BE2C (cell line): ENCODE measurements around the gene CTCFL.

Source experiments
- DNase-seq: peaks from one replicate; pipeline ENCODE4 v3.0.0-alpha.2; 2020
- H3K27me3 ChIP-seq: fragments of 250-450 bp; sonication (Bioruptor Pico); 2 replicates; pipeline ENCODE4 v1.5.1; 2020; ENCODE audit warnings: mild to moderate bottlenecking
- H3K36me3 ChIP-seq: fragments of 250-450 bp; sonication (Bioruptor Pico); 2 replicates; pipeline ENCODE4 v1.5.1; 2020; ENCODE audit warnings: mild to moderate bottlenecking
- H3K4me1 ChIP-seq: fragments of 250-450 bp; sonication (Bioruptor Pico); 2 replicates; pipeline ENCODE4 v1.5.1; 2020
- H3K4me3 ChIP-seq: 2 replicates; pipeline ENCODE4 v1.5.1; 2011; ENCODE audit warnings: low read depth, low read length
- H3K9me3 ChIP-seq: fragments of 250-450 bp; sonication (Bioruptor Pico); 2 replicates; pipeline ENCODE4 v1.5.1; 2020
- TF ChIP-seq, protein P1 (sequence below): IDR thresholded peaks from 2 replicates; pipeline ENCODE4 v1.5.1; 2012; ENCODE audit warnings: mild to moderate bottlenecking, low read depth, low read length

Gene CTCFL

DNA sequence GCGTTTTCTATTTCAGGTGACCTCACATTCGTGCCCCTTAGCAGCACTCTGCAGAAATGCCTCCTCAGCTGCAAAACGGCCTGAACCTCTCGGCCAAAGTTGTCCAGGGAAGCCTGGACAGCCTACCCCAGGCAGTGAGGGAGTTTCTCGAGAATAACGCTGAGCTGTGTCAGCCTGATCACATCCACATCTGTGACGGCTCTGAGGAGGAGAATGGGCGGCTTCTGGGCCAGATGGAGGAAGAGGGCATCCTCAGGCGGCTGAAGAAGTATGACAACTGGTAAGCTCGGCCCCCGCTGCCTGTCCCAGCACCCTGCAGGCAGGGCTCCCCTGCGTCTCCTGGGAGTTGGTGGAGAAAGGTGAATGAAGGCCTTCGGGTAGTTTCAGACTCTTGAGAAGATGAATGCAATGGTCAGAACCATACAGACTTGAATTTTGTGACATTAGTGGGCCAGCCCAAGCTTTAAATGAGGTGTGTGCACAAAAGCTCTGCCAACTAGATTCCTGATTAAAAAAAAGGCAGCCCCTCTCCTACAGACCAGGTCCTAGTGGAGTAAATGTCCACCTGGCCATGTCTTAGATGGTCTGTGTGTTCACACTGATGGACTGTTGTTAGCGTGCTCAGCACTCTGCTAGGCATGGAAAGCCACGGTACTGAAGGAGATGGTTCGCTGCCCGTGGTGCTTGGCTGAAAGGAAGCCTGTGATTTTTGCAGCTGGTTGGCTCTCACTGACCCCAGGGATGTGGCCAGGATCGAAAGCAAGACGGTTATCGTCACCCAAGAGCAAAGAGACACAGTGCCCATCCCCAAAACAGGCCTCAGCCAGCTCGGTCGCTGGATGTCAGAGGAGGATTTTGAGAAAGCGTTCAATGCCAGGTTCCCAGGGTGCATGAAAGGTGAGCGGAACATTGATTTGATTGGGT lies 36.7 kb upstream of the CTCFL start:
- TF ChIP-seq, protein P1, sequence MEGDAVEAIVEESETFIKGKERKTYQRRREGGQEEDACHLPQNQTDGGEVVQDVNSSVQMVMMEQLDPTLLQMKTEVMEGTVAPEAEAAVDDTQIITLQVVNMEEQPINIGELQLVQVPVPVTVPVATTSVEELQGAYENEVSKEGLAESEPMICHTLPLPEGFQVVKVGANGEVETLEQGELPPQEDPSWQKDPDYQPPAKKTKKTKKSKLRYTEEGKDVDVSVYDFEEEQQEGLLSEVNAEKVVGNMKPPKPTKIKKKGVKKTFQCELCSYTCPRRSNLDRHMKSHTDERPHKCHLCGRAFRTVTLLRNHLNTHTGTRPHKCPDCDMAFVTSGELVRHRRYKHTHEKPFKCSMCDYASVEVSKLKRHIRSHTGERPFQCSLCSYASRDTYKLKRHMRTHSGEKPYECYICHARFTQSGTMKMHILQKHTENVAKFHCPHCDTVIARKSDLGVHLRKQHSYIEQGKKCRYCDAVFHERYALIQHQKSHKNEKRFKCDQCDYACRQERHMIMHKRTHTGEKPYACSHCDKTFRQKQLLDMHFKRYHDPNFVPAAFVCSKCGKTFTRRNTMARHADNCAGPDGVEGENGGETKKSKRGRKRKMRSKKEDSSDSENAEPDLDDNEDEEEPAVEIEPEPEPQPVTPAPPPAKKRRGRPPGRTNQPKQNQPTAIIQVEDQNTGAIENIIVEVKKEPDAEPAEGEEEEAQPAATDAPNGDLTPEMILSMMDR, result no peak
- Histone ChIP-seq H3K4me1 (peaks cover 3% of the 10 kb centered on the region; the same call in 1 of the 2 replicates), H3K9me3 (no peaks in the 10 kb centered on the region), H3K27me3 (peaks cover 54% of the 10 kb centered on the region), H3K4me3 (no peak overlapping the region), H3K36me3 (no peaks in the 10 kb centered on the region)
- no peak for DNase-seq

DNA sequence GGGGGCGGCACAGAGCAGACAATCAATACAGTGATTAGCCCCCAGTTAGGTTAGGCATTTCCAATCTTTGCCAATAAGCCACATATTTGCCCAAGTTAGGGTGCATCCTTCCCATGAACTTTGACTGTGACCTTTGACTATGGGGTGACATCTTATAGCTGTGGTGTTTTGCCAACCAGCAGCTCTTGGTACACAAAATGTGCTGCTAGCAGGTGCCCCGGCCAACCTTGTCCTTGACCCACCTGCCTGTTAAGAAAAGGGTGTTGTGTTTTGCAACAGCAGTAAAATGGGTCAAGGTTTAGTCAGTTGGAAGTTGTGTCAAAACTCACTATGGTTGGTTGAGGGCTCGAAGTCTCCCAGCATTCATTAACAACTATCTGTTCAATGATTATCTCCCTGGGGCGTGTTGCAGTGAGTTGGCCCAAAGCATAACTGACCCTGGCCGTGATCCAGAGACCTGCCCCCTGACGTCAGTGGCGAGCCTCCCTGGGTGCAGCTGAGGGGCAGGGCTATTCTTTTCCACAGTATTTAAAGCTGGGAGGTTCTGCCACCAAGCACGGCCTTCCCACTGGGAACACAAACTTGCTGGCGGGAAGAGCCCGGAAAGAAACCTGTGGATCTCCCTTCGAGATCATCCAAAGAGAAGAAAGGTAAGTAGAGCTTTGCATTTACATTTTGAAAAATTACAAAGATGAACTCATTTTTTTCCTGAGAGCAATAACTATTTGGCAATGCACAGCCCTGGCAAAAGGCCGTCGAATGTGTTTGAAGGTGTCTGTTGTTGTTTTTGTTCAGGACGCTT lies 35.8 kb upstream of the CTCFL start, which contains the start of gene PCK1:
TSS of gene PCK1 (plus strand) at position 557 of the 802 bp plus-strand sequence. CDS start 302 bp downstream, outside the sequence.
- TF ChIP-seq, protein P1, result no peak
- Histone ChIP-seq H3K27me3 (peaks cover 52% of the 10 kb centered on the region), H3K4me3 (no peak within 1 kb of the TSS), H3K36me3 (no peaks in the 10 kb centered on the region), H3K9me3 (no peaks in the 10 kb centered on the region), H3K4me1 (peaks cover 3% of the 10 kb centered on the region; the same call in 1 of the 2 replicates)
- peak; percentile 46 for DNase-seq

DNA sequence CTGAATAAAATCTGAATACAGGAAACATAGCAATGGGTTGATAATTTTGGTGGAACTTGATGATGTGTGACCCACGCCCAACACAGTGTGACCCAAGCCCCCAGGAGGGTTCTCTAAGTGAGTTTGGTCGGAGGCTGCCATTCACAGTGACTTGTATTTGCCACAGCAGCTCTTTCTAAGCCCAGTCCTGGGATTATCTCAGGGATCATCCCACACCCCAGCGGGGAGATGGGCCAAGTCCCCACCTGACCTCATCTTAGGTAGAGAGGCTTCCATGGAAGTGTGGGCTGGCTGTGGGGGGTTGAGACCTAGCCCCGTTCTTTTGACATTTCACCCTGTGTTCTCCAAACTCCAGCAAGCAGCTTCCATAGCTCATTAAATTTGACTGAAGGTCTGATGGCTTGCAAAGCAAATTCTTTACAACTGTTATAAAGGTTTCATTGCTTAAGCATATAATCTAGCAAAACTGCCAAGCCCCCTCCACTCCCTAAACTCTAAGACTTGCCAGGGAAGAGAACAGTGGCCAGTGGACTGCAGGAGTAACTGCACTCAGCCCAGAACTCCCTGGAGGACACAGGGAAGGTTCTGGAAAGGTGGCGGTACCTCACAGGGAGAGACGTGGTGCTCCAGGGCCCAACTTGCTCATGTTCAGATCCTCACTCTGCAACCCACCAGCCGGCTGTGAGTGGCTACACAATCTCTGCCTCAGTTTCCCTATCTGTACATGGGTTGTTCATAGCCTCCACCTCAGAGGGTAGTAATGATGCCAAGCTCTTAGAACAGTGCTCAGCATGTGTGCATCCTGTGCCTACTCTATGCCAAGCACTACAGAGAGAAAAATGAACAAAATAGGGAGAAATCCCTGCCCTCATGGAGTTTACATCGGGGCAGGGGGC lies 35.0 kb upstream of the CTCFL start:
- H3K4me3 ChIP-seq, result no peak overlapping the region
- DNase-seq, result no peak
- H3K27me3 ChIP-seq, result peaks cover 52% of the 10 kb centered on the region
- TF ChIP-seq, protein P1, result no peak
- no peaks in the 10 kb centered on the region for H3K9me3 ChIP-seq
- no peaks in the 10 kb centered on the region for H3K36me3 ChIP-seq
- H3K4me1 ChIP-seq, result peaks cover 3% of the 10 kb centered on the region; the same call in 1 of the 2 replicates

DNA sequence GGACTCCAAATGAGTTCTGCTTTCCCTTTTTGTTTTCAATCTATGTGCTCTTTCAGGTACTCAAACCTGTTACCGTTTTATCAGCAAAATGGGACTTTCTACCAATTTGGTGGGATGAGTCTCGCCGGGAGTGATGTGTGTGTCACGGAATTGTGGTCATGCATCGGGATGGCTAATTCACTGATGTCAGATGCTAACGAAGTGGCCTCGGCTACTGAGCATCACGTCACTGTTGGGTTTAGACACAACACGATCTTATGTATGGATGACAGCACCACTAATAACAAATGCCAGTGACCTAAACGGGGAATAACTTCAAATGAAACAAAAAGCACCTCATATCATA lies 34.3 kb upstream of the CTCFL start:
- no peak for DNase-seq
- Histone ChIP-seq H3K27me3 (peaks cover 53% of the 10 kb centered on the region), H3K4me1 (peaks cover 3% of the 10 kb centered on the region; the same call in 1 of the 2 replicates), H3K4me3 (no peak overlapping the region), H3K36me3 (no peaks in the 10 kb centered on the region), H3K9me3 (no peaks in the 10 kb centered on the region)
- TF ChIP-seq, protein P1, result no peak

DNA sequence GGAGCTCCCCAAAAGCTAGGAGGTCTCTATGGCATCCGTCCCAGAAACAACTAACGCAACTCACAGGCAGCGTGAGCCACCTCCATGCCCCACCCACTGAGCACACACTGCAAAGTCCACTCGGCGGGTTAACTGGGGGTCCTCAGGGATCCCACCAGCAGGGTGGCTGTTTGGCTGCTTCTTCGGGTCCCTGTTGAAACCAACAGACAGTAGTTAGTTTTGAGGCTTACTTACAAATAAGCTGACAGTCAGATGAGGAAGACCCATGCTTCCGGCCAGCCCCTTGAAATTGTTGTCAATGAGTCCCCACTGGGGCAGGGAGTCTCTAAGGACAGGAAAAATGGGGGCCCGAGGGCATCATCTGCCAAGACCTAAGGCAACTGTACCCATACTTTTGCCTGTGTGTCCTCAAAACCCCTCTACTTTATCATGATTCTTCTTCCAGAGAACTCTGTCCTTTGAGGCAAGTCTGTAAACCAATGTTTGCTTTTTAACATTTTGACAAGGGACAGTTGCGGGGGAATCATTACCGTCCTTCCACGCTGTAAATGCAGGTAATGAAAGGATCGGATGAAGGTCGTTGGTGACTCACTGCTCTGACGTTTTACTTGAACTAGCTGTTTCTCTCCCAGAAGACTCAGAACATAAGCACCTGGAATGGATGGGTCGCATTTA lies 33.8 kb upstream of the CTCFL start:
- Histone ChIP-seq H3K27me3 (peaks cover 53% of the 10 kb centered on the region), H3K4me1 (peaks cover 3% of the 10 kb centered on the region; the same call in 1 of the 2 replicates), H3K36me3 (no peaks in the 10 kb centered on the region), H3K4me3 (no peak overlapping the region), H3K9me3 (no peaks in the 10 kb centered on the region)
- TF ChIP-seq, protein P1, result no peak
- no peak for DNase-seq
